ENCODE data around the gene RNU5B-1.

GRCh38 chr15:65292938-65293518 lies 11.4 kb upstream of the RNU5B-1 start:
- TF ChIP-seq, protein P1, sequence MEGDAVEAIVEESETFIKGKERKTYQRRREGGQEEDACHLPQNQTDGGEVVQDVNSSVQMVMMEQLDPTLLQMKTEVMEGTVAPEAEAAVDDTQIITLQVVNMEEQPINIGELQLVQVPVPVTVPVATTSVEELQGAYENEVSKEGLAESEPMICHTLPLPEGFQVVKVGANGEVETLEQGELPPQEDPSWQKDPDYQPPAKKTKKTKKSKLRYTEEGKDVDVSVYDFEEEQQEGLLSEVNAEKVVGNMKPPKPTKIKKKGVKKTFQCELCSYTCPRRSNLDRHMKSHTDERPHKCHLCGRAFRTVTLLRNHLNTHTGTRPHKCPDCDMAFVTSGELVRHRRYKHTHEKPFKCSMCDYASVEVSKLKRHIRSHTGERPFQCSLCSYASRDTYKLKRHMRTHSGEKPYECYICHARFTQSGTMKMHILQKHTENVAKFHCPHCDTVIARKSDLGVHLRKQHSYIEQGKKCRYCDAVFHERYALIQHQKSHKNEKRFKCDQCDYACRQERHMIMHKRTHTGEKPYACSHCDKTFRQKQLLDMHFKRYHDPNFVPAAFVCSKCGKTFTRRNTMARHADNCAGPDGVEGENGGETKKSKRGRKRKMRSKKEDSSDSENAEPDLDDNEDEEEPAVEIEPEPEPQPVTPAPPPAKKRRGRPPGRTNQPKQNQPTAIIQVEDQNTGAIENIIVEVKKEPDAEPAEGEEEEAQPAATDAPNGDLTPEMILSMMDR (IDR thresholded peaks at IDR 0.05; ENCODE audit: low read depth, low read length), result no peak
- no peak for TF ChIP-seq EZH2phosphoT487 (IDR thresholded peaks at IDR 0.05; ENCODE audit: low read depth)

All from OCI-LY3 (cell line).